NCI-H2227 (cell line): ENCODE measurements around the gene FHL3.
"Not testable (repeated sequence)": the region's sequence is repeated elsewhere in the genome, so short reads cannot be mapped to it uniquely, and the experiment has no call there.

Experiments
- DNase-seq: peaks from one replicate; lab custom pipeline; 2025; ENCODE audit not compliant: unreplicated experiment; lab: John Stamatoyannopoulos, UW

FHL3 gene

DNA sequence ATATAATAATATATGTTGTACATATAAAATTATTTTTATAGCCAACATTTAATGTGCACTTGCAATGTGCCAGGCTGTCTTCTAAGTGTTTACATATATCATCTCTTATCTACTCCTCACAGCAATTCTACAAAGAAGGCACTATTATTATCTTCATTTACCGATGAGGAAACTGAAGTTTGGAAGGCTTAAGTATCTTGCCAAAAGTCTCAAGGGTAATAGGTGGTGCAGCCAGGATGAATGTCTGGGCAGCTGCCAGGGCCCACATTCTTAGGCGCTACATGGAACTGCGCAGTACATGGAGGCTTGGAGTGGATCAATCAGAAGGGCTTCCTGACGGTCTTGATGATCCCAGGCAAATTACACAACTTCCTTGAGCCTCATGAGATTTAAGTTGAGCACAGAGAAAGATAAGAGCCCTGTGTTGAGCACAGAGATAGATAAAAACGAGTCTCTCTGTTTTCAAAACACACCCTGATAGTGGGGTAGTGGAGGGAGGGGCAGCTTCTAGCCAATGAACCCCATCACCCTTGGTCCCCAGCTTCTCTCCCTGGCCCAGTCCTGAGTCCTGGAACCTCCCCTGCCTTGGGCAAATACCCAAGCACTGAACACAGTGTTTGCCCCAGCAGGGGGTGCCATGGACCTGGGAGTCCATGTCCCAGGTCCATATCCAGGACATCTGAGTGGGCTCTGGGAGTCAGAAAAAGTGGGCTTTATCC is 32.1 kb upstream of the FHL3 start:
- no peak for DNase-seq

DNA sequence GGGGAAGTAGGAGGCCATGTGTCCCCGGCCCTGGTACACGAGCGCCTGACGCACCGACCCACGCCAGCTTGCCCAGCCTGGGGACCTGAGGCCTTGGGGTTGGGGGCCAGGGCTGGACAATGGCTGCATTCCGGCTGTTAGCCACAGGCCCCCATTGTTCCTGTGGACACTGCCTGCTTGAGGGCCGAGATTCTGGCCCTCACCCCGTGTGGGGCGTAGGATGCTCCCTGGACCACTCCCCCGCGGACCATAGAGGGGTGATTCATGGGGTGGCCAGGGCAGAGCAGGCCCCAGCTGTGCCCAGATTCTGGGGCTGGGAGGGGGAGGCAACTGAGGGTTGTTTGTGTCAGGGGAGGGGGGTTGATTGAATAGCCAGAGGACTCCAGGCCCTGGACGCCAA is 29.6 kb upstream of the FHL3 start:
- no peak for DNase-seq

GRCh38 chr1:38032992-38033391 is 27.7 kb upstream of the FHL3 start:
- not testable (repeated sequence) for DNase-seq

GRCh38 chr1:38031513-38031866 is 26.2 kb upstream of the FHL3 start:
- DNase-seq, result no peak

GRCh38 chr1:38030596-38031512 is 25.5 kb upstream of the FHL3 start:
- DNase-seq, result no peak

DNA sequence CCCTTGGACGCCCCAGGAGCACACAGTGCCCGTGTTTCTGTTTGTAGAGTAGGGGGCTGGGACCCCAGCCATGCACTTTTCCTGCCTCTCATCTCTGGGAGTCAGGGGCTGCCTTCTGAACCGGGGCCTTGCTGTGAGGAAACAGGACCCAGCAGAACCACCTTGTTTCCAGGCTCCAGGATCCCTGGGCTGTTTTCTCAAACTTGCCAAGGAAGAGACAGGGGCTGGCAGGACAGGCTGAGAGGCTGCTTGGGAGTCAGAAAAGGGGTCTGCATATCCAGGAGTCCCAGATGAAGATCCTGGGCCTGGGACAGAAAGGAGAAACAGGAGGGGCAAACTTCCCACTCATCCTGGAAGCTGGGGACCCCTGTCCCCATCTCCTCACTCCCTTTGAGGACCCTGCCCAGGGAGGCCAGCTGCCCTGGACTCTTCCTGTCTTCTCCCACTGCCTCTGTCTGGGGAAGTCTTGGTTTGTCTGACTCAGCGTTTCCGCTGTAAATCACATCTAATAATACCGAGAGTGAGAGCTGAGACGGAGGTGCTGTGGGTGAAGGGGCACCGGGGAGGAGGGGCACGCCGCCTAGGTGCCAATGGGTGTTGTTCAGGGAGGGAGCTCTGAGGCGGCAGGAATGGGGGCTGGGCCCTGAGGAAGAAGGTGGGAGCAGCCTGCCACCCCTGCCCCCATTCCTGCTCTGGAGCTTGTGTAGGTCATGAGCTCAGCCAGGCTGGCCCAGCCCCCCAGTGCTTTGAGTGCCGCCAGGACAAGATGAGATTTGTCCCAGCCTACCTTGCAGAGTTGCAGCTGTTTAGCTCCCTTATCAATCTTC is 24.6 kb upstream of the FHL3 start:
- DNase-seq, result peak; percentile 79

GRCh38 chr1:38029081-38029681 is 23.9 kb upstream of the FHL3 start:
- peak; percentile 84 for DNase-seq

- peak; percentile 51 for DNase-seq
Measured at GRCh38 chr1:38028671-38029070, 23.4 kb upstream of the FHL3 start.

- DNase-seq, result no peak
Measured at GRCh38 chr1:38028105-38028591, 22.8 kb upstream of the FHL3 start.

DNA sequence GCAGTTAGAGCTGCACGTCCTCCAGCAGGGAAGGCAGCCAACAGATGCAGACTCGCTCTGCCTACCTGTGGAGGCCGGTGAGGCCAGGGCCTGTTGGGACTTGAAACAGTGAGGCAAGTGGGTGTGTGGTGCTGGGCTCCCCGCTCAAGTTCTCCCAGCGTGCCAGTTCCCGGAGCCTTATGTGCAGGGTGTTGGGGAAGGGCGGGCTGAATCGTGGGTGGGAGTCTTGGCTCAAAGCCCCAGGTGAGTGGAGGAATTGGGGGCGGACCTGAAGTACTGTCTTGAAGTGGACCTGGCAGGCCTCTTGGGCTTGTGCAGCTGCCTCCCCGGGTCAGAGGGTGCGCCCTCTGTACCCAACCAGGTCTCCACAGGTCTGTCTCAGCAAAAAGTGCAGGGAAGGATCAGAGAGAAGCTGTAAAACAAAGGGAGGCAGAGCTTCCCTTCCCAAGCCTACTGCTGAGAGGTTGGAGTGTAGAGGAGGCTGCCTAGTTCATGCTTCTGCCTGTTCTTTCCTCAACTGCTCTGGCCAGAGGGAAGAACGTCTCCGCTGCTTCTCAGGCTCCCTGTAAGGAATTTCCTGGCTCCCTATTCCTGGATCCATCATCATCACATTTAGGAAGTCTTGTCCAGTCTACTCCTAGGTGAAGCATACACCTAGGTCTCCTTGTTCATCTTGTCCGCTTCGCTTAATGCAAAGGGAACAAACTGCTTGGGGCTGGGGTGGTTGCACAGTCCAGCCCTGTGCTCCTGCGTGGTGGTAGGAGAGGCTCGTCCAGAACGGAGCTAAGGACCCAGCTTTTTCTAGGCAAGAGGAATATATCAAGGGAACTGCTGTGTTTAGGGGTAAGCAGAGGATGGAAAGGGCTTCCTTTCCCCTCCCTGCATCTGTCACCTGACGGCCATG is 22.1 kb upstream of the FHL3 start:
- DNase-seq, result no peak

- peak; percentile 77 for DNase-seq
Measured at GRCh38 chr1:38026592-38027200, 21.4 kb upstream of the FHL3 start.

DNA sequence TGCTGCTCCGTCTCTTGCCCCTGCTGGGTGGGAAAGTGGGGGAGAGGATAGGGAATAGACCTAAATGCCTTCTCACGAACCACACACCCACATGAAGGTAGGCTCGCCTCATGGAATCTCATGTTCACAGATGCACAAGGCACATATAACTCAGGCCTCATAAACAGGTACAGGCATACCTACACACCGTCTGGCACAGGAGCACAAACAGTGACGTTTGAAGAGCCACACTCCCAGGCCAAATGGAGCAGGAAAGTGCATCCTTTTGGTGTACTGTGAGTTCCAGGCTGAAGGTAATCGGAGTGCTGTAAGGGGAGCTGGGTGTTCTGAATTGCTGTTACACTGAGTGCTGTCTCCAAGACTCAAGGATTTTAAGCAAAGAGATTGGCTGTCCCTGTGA is 20.4 kb upstream of the FHL3 start:
- DNase-seq, result no peak

DNA sequence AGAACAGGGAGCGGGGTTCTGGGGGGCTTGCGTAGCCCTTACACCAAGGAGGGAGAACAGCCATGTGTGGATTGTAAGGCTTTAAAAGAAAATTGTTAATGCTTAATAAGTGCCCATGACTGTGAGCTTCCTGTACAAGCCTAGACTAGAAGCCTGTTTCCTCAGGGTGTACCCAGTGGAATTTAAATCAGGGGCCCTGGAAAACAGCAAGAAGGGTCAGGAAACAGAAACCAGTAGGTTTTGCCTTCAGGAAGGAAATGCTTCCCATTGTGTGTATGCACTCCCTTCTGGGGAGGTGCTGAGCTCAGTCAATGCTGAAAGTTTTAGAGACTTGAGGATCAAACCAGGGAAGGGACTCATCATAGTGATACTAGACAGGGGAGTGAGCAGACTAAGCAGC is 19.9 kb upstream of the FHL3 start:
- no peak for DNase-seq

DNA sequence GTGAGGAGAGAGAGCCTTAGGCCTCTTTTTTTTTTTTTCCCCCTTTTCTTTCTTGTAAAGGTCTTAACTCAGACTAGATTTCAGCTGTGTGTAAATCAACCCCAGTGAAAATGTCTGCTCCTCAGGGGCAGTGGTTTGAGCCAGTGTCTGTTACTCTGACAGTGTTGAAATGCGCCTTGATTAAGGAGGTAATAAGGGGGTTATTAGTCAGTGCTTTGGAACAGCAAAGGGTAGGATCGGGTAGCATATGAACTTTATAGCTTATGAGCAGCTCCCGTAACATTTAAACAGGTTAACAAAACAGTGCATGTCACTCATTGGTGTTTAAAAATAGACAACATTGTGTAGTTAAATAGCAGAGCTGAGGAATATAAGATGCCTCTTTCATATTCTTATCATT is 17.5 kb upstream of the FHL3 start:
- no peak for DNase-seq

DNA sequence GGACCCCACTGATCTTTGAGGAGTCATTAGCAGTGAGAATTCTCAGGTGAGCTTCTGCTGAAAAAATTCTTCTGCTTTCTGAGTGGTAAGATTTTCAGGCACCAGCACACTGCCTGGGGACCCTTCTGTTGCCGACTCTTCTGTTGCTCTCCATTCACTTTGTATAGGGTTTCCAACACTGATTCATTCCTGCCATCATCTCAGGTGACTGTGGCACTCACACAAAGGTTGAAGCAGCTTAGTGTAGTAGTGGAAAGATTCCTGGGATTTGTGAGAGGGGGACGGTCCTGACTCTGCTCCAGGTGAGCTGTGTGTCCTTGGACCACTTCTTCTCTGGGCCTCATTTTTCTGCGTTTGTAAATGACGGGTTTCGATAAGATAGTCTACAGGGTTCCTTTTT is 16.7 kb upstream of the FHL3 start:
- DNase-seq, result no peak

DNA sequence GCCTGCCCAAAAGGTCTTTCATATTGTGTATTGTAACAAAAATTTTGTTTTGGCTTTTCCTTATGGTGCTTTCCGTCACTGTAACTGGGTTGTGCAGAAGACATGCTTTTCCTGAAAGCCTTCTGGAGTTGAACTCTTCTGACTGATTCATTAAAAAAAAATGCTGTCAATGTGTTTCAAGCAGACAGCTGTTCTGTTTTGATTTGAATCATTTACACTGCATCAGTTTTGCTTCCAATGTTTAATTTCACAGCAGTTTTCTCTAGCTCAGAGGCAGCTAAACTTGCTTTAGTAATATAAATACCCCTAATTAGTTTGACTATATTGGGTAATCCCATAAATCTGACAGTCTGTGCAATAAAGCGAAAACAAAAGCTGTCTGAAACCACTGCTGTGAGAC is 15.1 kb upstream of the FHL3 start:
- no peak for DNase-seq

- peak; percentile 43 for DNase-seq
Measured at GRCh38 chr1:38018864-38019343, 13.6 kb upstream of the FHL3 start.

GRCh38 chr1:38015978-38016725 is 10.8 kb upstream of the FHL3 start:
- no peak for DNase-seq
